K562 (cell line): ENCODE measurements around the gene SLC49A3. TPM values are rescaled to one million over a fixed set of nuclear protein-coding genes. Genes with fewer than 3 reads are reported as not detected.
A peak's percentile ranks its signal among the peaks of the same experiment; 100 is the strongest.

Source experiments
- CBX1 ChIP-seq: sonication (generic); IDR thresholded peaks from 2 replicates; pipeline ENCODE4 v1.6.1; 2016; ENCODE audit warnings: antibody characterized with exemption, low read depth, mild to moderate bottlenecking
- CCAR2 ChIP-seq: fragments of 200-400 bp; formaldehyde crosslinking; IDR thresholded peaks from 2 replicates; pipeline ENCODE4 v1.6.1; 2017; ENCODE audit warnings: mild to moderate bottlenecking, low read depth, low read length
- CLOCK ChIP-seq: fragments of 250-450 bp; sonication (Bioruptor Pico); IDR thresholded peaks from 2 replicates; pipeline ENCODE4 v1.4.0; 2020; ENCODE audit warnings: mild to moderate bottlenecking, moderate library complexity, borderline replicate concordance
- ESRRB ChIP-seq: fragments of 250-450 bp; sonication (Bioruptor Pico); IDR thresholded peaks from 2 replicates; pipeline ENCODE4 v1.5.0; 2020; ENCODE audit warnings: mild to moderate bottlenecking, moderate library complexity, borderline replicate concordance
- HDAC1 ChIP-seq, 2 experiments: fragments of 450-650 bp; IDR thresholded peaks; 2 replicates each; pipeline ENCODE4 v1.6.1; 2016 to 2017; ENCODE audit warnings: inconsistent platforms in 1 of 2, mild to moderate bottlenecking in 1 of 2, moderate library complexity in 1 of 2
- HNRNPH1 ChIP-seq: fragments of 200-400 bp; formaldehyde crosslinking; optimal IDR thresholded peaks from 2 replicates; pipeline ENCODE3; 2017; ENCODE audit warnings: low read depth, mild to moderate bottlenecking, low read length, moderate library complexity
- IFI16 ChIP-seq: fragments of 250-450 bp; sonication (Bioruptor Pico); IDR thresholded peaks from 2 replicates; pipeline ENCODE4 v2.1.2; 2022; ENCODE audit warnings: mild to moderate bottlenecking, inconsistent platforms
- IRF1 ChIP-seq: sonication (generic); formaldehyde crosslinking; IDR thresholded peaks from 2 replicates; pipeline ENCODE4 v1.8.0; 2022; ENCODE audit warnings: missing genetic modification reagents, mild to moderate bottlenecking, borderline replicate concordance
- MAZ ChIP-seq, 2 experiments: fragments of 450-650 bp in 1 of 2; sonication (generic) in 1 of 2; formaldehyde crosslinking; IDR thresholded peaks in 1 of 2; conservative IDR thresholded peaks in 1 of 2; 2 replicates each; pipeline versions ENCODE4 v1.4.0 to v1.5.0; 2020; ENCODE audit warnings: mild to moderate bottlenecking in 1 of 2, missing genetic modification reagents in 1 of 2
- MCM2 ChIP-seq: fragments of 450-650 bp; IDR thresholded peaks from 2 replicates; pipeline ENCODE4 v1.6.1; 2017; ENCODE audit warnings: low read depth, mild to moderate bottlenecking
- NBN ChIP-seq: fragments of 450-650 bp; IDR thresholded peaks from 2 replicates; pipeline ENCODE4 v1.6.1; 2016; ENCODE audit warnings: low read depth, mild to moderate bottlenecking
- NR2C1 ChIP-seq, 2 experiments: fragments of 450-650 bp; IDR thresholded peaks; 2 replicates each; pipeline ENCODE4 v1.6.1; 2017; ENCODE audit warnings: mild to moderate bottlenecking in 2 of 2, antibody characterized with exemption in 1 of 2, inconsistent platforms in 1 of 2, missing compliant biosample characterization in 1 of 2, missing genetic modification characterization in 1 of 2
- PCBP1 ChIP-seq: fragments of 200-400 bp; formaldehyde crosslinking; IDR thresholded peaks from 2 replicates; pipeline ENCODE4 v1.6.1; 2018; ENCODE audit warnings: mild to moderate bottlenecking, low read depth, low read length; ENCODE audit not compliant: poor library complexity, severe bottlenecking
- SP1 ChIP-seq: sonication (generic); formaldehyde crosslinking; IDR thresholded peaks from 2 replicates; pipeline ENCODE4 v1.8.1; 2022; ENCODE audit warnings: mild to moderate bottlenecking, missing genetic modification reagents
- ZBTB7A ChIP-seq: IDR thresholded peaks from 2 replicates; pipeline ENCODE4 v1.6.1; 2011; ENCODE audit warnings: low read depth, mild to moderate bottlenecking, low read length, moderate library complexity, borderline replicate concordance; ENCODE audit not compliant: control insufficient read depth
- ZNF121 ChIP-seq: sonication (generic); formaldehyde crosslinking; conservative IDR thresholded peaks from 2 replicates; pipeline ENCODE4 v1.8.0; 2022; ENCODE audit warnings: missing genetic modification reagents
- ZNF133 ChIP-seq: fragments of 250-450 bp; sonication (Bioruptor Pico); IDR thresholded peaks from 2 replicates; pipeline ENCODE4 v1.4.0; 2020; ENCODE audit warnings: mild to moderate bottlenecking
- ZNF778 ChIP-seq: fragments of 450-650 bp; formaldehyde crosslinking; IDR thresholded peaks from 2 replicates; pipeline ENCODE4 v1.4.0; 2020; ENCODE audit warnings: mild to moderate bottlenecking, moderate library complexity
- polyA plus RNA-seq, 8 experiments: library from polyadenylated mRNA; depleted of rRNA in 4 of 8; stranded (reverse) in 5 of 8; unstranded in 3 of 8; fragments of >200 nt; fragmentation: Nextera tagmentation in 2 of 8; fragmentation: Illumina TruSeq in 1 of 8; extraction: Ambion mirVana in 2 of 8; extraction: Trizol in 1 of 8; gene quantifications; 2 replicates each; pipeline versions ENCODE4 v1.2.1 to v1.2.3, GENCODE V29; 2011 to 2014; ENCODE audit warnings: inconsistent platforms in 1 of 8, missing spikeins in 1 of 8
- total RNA-seq, 7 experiments: library from RNA; depleted of rRNA in 6 of 7; stranded (reverse); fragments of >200 nt in 6 of 7; fragmentation: Illumina TruSeq in 2 of 7; extraction: Trizol in 2 of 7; gene quantifications; 2 replicates each; pipeline versions ENCODE4 v1.2.1 to v1.2.3, GENCODE V29; 2011 to 2021; ENCODE audit warnings: low replicate concordance in 1 of 7
- TF ChIP-seq, protein P1 (sequence below), 2 experiments: fragments of 200-800 bp in 1 of 2; sonication (Bioruptor generic) in 1 of 2; sonication (generic) in 1 of 2; formaldehyde crosslinking in 1 of 2; IDR thresholded peaks in 1 of 2; conservative IDR thresholded peaks in 1 of 2; 2 replicates each; pipeline versions ENCODE4 v1.5.0 to v1.6.1; 2016 to 2020; ENCODE audit warnings: missing compliant biosample characterization in 1 of 2, missing genetic modification characterization in 1 of 2, missing genetic modification reagents in 1 of 2
- TF ChIP-seq, protein P2 (sequence below): fragments of 250-450 bp; sonication (Bioruptor Pico); IDR thresholded peaks from 2 replicates; pipeline ENCODE4 v1.4.0; 2020

SLC49A3 gene
- total and polyA plus RNA-seq, 9 of the 15 experiments (the other 6 are each of a cell fraction or from before 2014, with no cell fraction given): 0.24 to 0.41 TPM; not detected in 7

- TF ChIP-seq IRF1 (CRISPR knock-in tag): no peak
- no peak for TF ChIP-seq ZNF121 (CRISPR knock-in tag)
- TF ChIP-seq HDAC1 (IDR thresholded peaks at IDR 0.05): peak in 1 of 2 experiments; percentile 60; a peak in 1 of 4 replicates
- TF ChIP-seq CCAR2: no peak
- TF ChIP-seq ESRRB (CRISPR knock-in tag): no peak
- no peak for TF ChIP-seq MCM2
- peak; percentile 86 to 92 for TF ChIP-seq MAZ (CRISPR knock-in tag; conservative IDR thresholded peaks at IDR 0.05 in 1 of 2, IDR thresholded peaks at IDR 0.05 in 1 of 2)
- no peak for TF ChIP-seq CLOCK (CRISPR knock-in tag)
- TF ChIP-seq IFI16: no peak
- peak; percentile 26; the same call in 1 of the 2 replicates for TF ChIP-seq CBX1
- TF ChIP-seq SP1 (CRISPR knock-in tag): peak; percentile 92
- no peak for TF ChIP-seq ZNF778 (CRISPR knock-in tag)
- TF ChIP-seq, protein P1, sequence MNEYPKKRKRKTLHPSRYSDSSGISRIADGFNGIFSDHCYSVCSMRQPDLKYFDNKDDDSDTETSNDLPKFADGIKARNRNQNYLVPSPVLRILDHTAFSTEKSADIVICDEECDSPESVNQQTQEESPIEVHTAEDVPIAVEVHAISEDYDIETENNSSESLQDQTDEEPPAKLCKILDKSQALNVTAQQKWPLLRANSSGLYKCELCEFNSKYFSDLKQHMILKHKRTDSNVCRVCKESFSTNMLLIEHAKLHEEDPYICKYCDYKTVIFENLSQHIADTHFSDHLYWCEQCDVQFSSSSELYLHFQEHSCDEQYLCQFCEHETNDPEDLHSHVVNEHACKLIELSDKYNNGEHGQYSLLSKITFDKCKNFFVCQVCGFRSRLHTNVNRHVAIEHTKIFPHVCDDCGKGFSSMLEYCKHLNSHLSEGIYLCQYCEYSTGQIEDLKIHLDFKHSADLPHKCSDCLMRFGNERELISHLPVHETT (CRISPR knock-in tag; conservative IDR thresholded peaks at IDR 0.05 in 1 of 2, IDR thresholded peaks at IDR 0.05 in 1 of 2): peak in 1 of 2 experiments; percentile 71; a peak in 1 of 4 replicates
- peak; percentile 21 for TF ChIP-seq PCBP1
- TF ChIP-seq NBN: peak; percentile 86; the same call in 1 of the 2 replicates
- TF ChIP-seq, protein P2, sequence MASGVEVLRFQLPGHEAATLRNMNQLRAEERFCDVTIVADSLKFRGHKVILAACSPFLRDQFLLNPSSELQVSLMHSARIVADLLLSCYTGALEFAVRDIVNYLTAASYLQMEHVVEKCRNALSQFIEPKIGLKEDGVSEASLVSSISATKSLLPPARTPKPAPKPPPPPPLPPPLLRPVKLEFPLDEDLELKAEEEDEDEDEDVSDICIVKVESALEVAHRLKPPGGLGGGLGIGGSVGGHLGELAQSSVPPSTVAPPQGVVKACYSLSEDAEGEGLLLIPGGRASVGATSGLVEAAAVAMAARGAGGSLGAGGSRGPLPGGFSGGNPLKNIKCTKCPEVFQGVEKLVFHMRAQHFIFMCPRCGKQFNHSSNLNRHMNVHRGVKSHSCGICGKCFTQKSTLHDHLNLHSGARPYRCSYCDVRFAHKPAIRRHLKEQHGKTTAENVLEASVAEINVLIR: peak; percentile 95
- TF ChIP-seq NR2C1 (IDR thresholded peaks at IDR 0.05): peak; percentile 98
- TF ChIP-seq NR2C1 (tag; IDR thresholded peaks at IDR 0.05): peak; percentile 99
- no peak for TF ChIP-seq ZNF133 (CRISPR knock-in tag)
- peak; percentile 86; the same call in 1 of the 2 replicates for TF ChIP-seq ZBTB7A
- TF ChIP-seq HNRNPH1: no peak
Measured at GRCh38 chr4:674172-675035, 14.5 kb downstream of the SLC49A3 start, which contains the start of the genes ATP5ME and MYL5 (continued).
